Caco-2 (cell line): ENCODE data around the gene ACOX1. TPM values are rescaled to one million over a fixed set of nuclear protein-coding genes. Genes with fewer than 3 reads are reported as not detected.

ENCODE experiments used
- BruUV-seq: library from RNA; stranded (reverse); fragments of 400-500 nt; replicated peaks from 2 replicates; lab custom pipeline; 2021; lab: Mats Ljungman, UMichigan
- CTCF ChIA-PET: fragments of 300-600 bp; sonication (Branson Sonifier 250); formaldehyde crosslinking; loops from one replicate; lab custom pipeline; 2022; ENCODE audit warnings: antibody characterized with exemption; lab: Charles Lee
- POLR2A ChIA-PET: fragments of 300-600 bp; sonication (Branson Sonifier 250); formaldehyde crosslinking; loops from one replicate; lab custom pipeline; 2022; ENCODE audit warnings: antibody characterized with exemption; lab: Charles Lee
- DNase-seq, 2 experiments: peaks; one replicate each; pipeline versions ENCODE4 v3.0.0 to v3.0.0-alpha.2; 2020 to 2022
- H3K27me3 ChIP-seq: replicated peaks from 2 replicates; pipeline ENCODE4 v1.6.0; 2011; ENCODE audit warnings: low read length; ENCODE audit not compliant: control insufficient read depth, insufficient read depth
- H3K36me3 ChIP-seq: 2 replicates; pipeline ENCODE4 v1.5.1; 2011; ENCODE audit warnings: low read length; ENCODE audit not compliant: control insufficient read depth, insufficient read depth
- H3K4me1 ChIP-seq: fragments of 250-450 bp; sonication (Bioruptor Pico); 2 replicates; pipeline ENCODE4 v1.5.1; 2020; ENCODE audit warnings: mild to moderate bottlenecking
- H3K4me3 ChIP-seq: 2 replicates; pipeline ENCODE4 v1.5.1; 2011; ENCODE audit warnings: low read depth, mild to moderate bottlenecking, control low read depth, low read length
- H3K9me3 ChIP-seq: fragments of 250-450 bp; sonication (Bioruptor Pico); 2 replicates; pipeline ENCODE4 v1.5.1; 2020; ENCODE audit warnings: mild to moderate bottlenecking, moderate library complexity
- H3K27ac Mint-ChIP-seq: one replicate; pipeline ENCODE4 v1.8.0; 2022; ENCODE audit warnings: mixed read lengths; ENCODE audit not compliant: unreplicated experiment
- H3K27me3 Mint-ChIP-seq: one replicate; pipeline ENCODE4 v1.8.0; 2022; ENCODE audit warnings: mixed read lengths; ENCODE audit not compliant: insufficient read depth, unreplicated experiment
- H3K36me3 Mint-ChIP-seq: one replicate; pipeline ENCODE4 v1.8.0; 2022; ENCODE audit warnings: mild to moderate bottlenecking, mixed read lengths; ENCODE audit not compliant: insufficient read depth, unreplicated experiment
- H3K4me1 Mint-ChIP-seq: one replicate; pipeline ENCODE4 v1.8.0; 2022; ENCODE audit warnings: low read depth, mixed read lengths; ENCODE audit not compliant: unreplicated experiment
- H3K4me3 Mint-ChIP-seq: one replicate; pipeline ENCODE4 v1.8.0; 2022; ENCODE audit warnings: mild to moderate bottlenecking, moderate library complexity, mixed read lengths; ENCODE audit not compliant: unreplicated experiment
- H3K9me3 Mint-ChIP-seq: one replicate; pipeline ENCODE4 v1.8.0; 2022; ENCODE audit warnings: mixed read lengths; ENCODE audit not compliant: unreplicated experiment
- CTCF ChIP-seq, 2 experiments: fragments of 200-600 bp in 1 of 2; IDR thresholded peaks; 1 replicate in 1 of 2; 2 replicates in 1 of 2; pipeline versions ENCODE4 v1.5.1 to v1.8.0; 2011 to 2022; ENCODE audit warnings: antibody characterized with exemption in 1 of 2, control low read depth in 1 of 2, inconsistent platforms in 1 of 2, low read depth in 1 of 2, low read length in 1 of 2, mild to moderate bottlenecking in 1 of 2, moderate library complexity in 1 of 2; ENCODE audit not compliant: insufficient read depth in 1 of 2, severe bottlenecking in 1 of 2, unreplicated experiment in 1 of 2
- intact Hi-C: fragments of 100-400 bp; cut with micrococcal nuclease; formaldehyde crosslinking; loops from one replicate; pipeline ENCODE4 v1.10.0; 2022; ENCODE audit not compliant: unreplicated experiment
- total RNA-seq: library from RNA; stranded (reverse); gene quantifications from 2 replicates; pipeline ENCODE4 v1.2.3, GENCODE V29; 2022

Gene ACOX1
- total RNA-seq, 1 experiment from 2014 or later, result 48.3 TPM

- Histone ChIP-seq H3K27me3 (no peaks in the 10 kb centered on the region), H3K36me3 (no peaks in the 10 kb centered on the region), H3K4me1 (no peaks in the 10 kb centered on the region), H3K9me3 (no peaks in the 10 kb centered on the region), H3K4me3 (no peak overlapping the region)
- no TSS peak for BruUV-seq
- CTCF ChIA-PET, result interaction anchor here (0.7 to 1.2 kb wide), 2 partner anchors 17 to 162 kb away, joined by 4 read pairs; no protein-coding TSS in a partner anchor
- no peak for DNase-seq
- H3K4me3 Mint-ChIP-seq, result no peak overlapping the region
- H3K27me3 Mint-ChIP-seq, result no peaks in the 10 kb centered on the region
- no peaks in the 10 kb centered on the region for H3K9me3 Mint-ChIP-seq
- no peak for TF ChIP-seq CTCF (IDR thresholded peaks at IDR 0.05; ENCODE audit: insufficient read depth in 1 of 2, low read depth in 1 of 2, low read length in 1 of 2, severe bottlenecking in 1 of 2, unreplicated experiment in 1 of 2)
- POLR2A ChIA-PET, result no interaction called here
- peak overlapping the region; percentile 51 for H3K27ac Mint-ChIP-seq
- intact Hi-C loops, result no loop called here
- H3K4me1 Mint-ChIP-seq, result peaks cover 9% of the 10 kb centered on the region
- H3K36me3 Mint-ChIP-seq, result peaks cover 5% of the 10 kb centered on the region
These were observed 41.0 kb upstream of the ACOX1 start for GRCh38 chr17:76019833-76020467.

GRCh38 chr17:76018801-76019200, 39.8 kb upstream of the ACOX1 start:
- Mint-ChIP-seq H3K4me3 (no peak overlapping the region), H3K4me1 (peaks cover 15% of the 10 kb centered on the region), H3K9me3 (no peaks in the 10 kb centered on the region), H3K27me3 (no peaks in the 10 kb centered on the region), H3K36me3 (peaks cover 5% of the 10 kb centered on the region), H3K27ac (no peak overlapping the region)
- CTCF ChIA-PET, result no interaction called here
- Histone ChIP-seq H3K4me1 (peaks cover 8% of the 10 kb centered on the region), H3K36me3 (no peaks in the 10 kb centered on the region), H3K4me3 (no peak overlapping the region), H3K27me3 (no peaks in the 10 kb centered on the region), H3K9me3 (no peaks in the 10 kb centered on the region)
- DNase-seq, result no peak
- intact Hi-C loops, result no loop called here
- POLR2A ChIA-PET, result no interaction called here
- no TSS peak for BruUV-seq
- no peak for TF ChIP-seq CTCF (IDR thresholded peaks at IDR 0.05; ENCODE audit: insufficient read depth in 1 of 2, low read depth in 1 of 2, low read length in 1 of 2, severe bottlenecking in 1 of 2, unreplicated experiment in 1 of 2)

DNA sequence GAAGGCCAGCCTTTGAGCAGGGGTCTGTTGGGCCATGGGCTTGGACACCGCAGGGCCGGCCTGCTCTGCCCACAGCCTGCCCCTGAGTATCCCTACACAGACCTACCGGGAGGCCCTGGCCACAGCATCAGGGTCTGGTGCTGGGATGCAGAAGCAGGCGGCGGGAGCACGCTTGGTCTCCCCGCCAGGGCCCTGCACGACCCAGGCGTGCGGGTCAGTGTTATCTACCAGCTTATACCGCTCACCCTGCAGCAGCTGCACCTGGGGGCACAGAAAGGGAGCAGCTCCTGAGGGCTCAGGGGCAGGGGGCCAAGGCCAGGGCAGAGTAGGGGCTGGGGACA, 39.3 kb upstream of the ACOX1 start:
- Histone ChIP-seq H3K4me1 (peaks cover 11% of the 10 kb centered on the region), H3K27me3 (no peaks in the 10 kb centered on the region), H3K4me3 (no peak overlapping the region), H3K36me3 (no peaks in the 10 kb centered on the region), H3K9me3 (no peaks in the 10 kb centered on the region)
- Mint-ChIP-seq H3K27ac (no peak overlapping the region), H3K4me3 (no peak overlapping the region), H3K27me3 (no peaks in the 10 kb centered on the region), H3K9me3 (no peaks in the 10 kb centered on the region), H3K4me1 (peaks cover 20% of the 10 kb centered on the region), H3K36me3 (peaks cover 5% of the 10 kb centered on the region)
- intact Hi-C loops, result no loop called here
- no TSS peak for BruUV-seq
- no peak for DNase-seq
- ChIA-PET POLR2A (interaction anchor here (0.9 kb wide), 1 partner anchor 85 kb away, joined by 4 read pairs; the partner anchor contains the start of gene EXOC7), CTCF (interaction anchor here (0.5 kb wide), 1 partner anchor 91 kb away, joined by 3 read pairs; no protein-coding TSS in a partner anchor)
- no peak for TF ChIP-seq CTCF (IDR thresholded peaks at IDR 0.05; ENCODE audit: insufficient read depth in 1 of 2, low read depth in 1 of 2, low read length in 1 of 2, severe bottlenecking in 1 of 2, unreplicated experiment in 1 of 2)
